ENCODE data around the gene CP.

The CP gene

DNA sequence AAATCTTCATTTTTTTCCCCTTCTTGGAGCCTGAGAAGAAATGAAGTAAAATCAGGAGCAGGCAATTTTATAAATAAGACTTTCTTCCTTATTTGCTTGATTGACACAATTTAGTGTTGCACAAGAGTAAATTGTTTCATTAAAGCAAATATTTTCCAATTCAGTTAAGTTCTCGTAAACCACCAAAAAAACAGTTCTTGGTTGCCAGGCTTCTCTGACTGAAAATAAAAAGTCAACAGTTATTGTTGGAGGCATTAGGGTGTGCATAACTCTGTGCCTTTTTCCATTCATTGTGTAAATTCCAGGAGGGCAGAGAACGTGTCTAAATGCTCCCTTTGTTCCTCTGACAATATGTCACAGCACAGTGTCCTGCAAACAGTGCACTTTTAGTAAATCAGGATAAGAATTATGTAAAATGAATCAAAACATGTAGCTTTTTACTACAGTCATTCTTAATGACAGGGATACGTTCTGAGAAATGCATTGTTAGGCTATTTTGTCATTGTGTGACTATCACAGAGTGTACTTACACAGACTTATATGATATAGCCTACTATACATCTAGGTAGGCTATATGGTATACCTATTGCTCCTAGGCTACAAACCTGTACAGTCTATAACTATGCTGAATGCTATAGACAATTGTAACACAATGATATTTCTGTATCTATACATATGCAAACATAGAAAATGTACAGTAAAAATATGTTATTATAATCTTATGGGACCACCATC lies at the start of gene CP:
TSS of gene CP (minus strand) at position 47 of the 735 bp plus-strand sequence. CDS start at position 10, 37 bp downstream.
- TF ChIP-seq, protein P1, sequence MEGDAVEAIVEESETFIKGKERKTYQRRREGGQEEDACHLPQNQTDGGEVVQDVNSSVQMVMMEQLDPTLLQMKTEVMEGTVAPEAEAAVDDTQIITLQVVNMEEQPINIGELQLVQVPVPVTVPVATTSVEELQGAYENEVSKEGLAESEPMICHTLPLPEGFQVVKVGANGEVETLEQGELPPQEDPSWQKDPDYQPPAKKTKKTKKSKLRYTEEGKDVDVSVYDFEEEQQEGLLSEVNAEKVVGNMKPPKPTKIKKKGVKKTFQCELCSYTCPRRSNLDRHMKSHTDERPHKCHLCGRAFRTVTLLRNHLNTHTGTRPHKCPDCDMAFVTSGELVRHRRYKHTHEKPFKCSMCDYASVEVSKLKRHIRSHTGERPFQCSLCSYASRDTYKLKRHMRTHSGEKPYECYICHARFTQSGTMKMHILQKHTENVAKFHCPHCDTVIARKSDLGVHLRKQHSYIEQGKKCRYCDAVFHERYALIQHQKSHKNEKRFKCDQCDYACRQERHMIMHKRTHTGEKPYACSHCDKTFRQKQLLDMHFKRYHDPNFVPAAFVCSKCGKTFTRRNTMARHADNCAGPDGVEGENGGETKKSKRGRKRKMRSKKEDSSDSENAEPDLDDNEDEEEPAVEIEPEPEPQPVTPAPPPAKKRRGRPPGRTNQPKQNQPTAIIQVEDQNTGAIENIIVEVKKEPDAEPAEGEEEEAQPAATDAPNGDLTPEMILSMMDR (conservative IDR thresholded peaks at IDR 0.05; ENCODE audit: low read length), result no peak
- peak; percentile 23 for DNase-seq (ENCODE audit: low read depth)
- H3K4me3 ChIP-seq (ENCODE audit: low read length), result no peak within 1 kb of the TSS

- DNase-seq (ENCODE audit: low read depth), result no peak
- TF ChIP-seq, protein P1 (conservative IDR thresholded peaks at IDR 0.05; ENCODE audit: low read length), result no peak
- no peak overlapping the region for H3K4me3 ChIP-seq (ENCODE audit: low read length)
Observed at GRCh38 chr3:149270180-149270579, 48.6 kb upstream of the CP start.

- DNase-seq (ENCODE audit: low read depth), result no peak
- TF ChIP-seq, protein P1 (conservative IDR thresholded peaks at IDR 0.05; ENCODE audit: low read length), result no peak
- H3K4me3 ChIP-seq (ENCODE audit: low read length), result no peak overlapping the region
Observed at GRCh38 chr3:149269687-149270086, 48.1 kb upstream of the CP start.

DNA sequence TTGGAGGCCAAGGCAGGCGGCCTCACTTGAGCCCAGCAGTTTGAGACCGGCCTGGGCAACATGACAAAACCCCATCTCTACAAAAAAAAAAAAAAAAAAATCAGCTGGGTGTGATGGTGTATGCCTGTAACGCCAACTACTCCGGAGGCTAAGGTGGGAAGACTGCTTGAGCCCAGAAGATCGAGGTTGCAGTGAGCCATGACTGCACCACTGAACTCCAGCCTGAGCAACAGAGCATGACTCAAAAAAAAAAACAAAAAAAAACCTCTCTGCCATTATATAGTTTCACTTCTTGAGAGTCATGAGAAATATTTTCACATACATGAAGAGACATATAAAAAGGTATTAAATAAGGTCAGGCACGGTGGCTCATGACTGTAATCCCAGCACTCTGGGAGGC lies 45.9 kb upstream of the CP start:
- no peak for DNase-seq (ENCODE audit: low read depth)
- TF ChIP-seq, protein P1 (conservative IDR thresholded peaks at IDR 0.05; ENCODE audit: low read length), result no peak
- no peak overlapping the region for H3K4me3 ChIP-seq (ENCODE audit: low read length)

GRCh38 chr3:149266736-149267135 lies 45.1 kb upstream of the CP start:
- TF ChIP-seq, protein P1 (conservative IDR thresholded peaks at IDR 0.05; ENCODE audit: low read length), result no peak
- peak; percentile 67 for DNase-seq (ENCODE audit: low read depth)
- H3K4me3 ChIP-seq (ENCODE audit: low read length), result no peak overlapping the region

DNA sequence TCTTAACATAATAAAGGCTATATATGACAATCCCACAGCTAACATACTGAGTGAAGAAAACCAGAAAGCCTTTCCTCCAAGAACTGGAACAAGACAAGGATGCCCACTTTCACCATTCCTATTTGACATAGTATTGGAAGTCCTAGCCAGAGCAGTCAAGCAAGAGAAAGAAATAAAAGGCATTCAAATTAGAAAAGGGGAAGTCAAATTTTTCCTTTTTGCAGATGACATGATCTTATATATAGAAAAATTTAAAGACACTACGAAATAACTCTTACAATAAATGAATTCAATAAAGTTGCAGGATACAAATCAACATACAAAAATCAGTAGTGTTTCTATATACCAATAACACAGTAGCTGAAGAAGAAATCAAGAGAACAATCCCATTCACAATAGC lies 42.2 kb upstream of the CP start:
- TF ChIP-seq, protein P1 (conservative IDR thresholded peaks at IDR 0.05; ENCODE audit: low read length), result no peak
- DNase-seq (ENCODE audit: low read depth), result no peak
- H3K4me3 ChIP-seq (ENCODE audit: low read length), result no peak overlapping the region

GRCh38 chr3:149258714-149259113 lies 37.1 kb upstream of the CP start:
- no peak overlapping the region for H3K4me3 ChIP-seq (ENCODE audit: low read length)
- DNase-seq (ENCODE audit: low read depth), result no peak
- TF ChIP-seq, protein P1 (conservative IDR thresholded peaks at IDR 0.05; ENCODE audit: low read length), result no peak
